ENCODE measurements around the gene KRTAP6-3. TPM values are rescaled to one million over a fixed set of nuclear protein-coding genes. Genes with fewer than 3 reads are reported as not detected.

Gene KRTAP6-3
- total RNA-seq, 1 experiment from 2014 or later: not detected

DNA sequence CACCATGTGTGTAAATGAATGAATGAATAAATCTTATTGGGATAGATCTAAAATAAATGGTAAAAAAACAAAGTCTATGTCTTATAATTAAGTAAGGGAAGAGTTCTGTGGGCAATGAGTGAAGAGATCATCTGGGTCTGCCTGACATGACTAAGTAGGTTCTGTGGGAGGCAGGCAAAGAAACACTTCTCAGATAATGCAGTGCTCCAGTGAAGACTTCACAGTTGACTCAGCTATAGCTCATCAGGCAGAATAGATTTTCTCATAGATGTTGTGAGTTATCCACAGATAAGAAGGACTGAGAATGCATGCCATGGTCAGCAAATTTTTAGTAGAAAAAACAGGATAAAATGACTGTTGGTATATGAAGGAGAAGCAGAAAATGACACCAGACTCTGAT lies 14.5 kb upstream of the KRTAP6-3 start:
- TF ChIP-seq TCF7L2 (IDR thresholded peaks at IDR 0.05; ENCODE audit: low read depth, low read length) (no peak), CTCF (IDR thresholded peaks at IDR 0.05) (no peak), POLR2AphosphoS5 (IDR thresholded peaks at IDR 0.05; ENCODE audit: low read depth, low read length) (no peak), SIN3A (IDR thresholded peaks at IDR 0.05; ENCODE audit: borderline replicate concordance, insufficient read depth, low read depth, low read length) (no peak)
- TF ChIP-seq, protein P1, sequence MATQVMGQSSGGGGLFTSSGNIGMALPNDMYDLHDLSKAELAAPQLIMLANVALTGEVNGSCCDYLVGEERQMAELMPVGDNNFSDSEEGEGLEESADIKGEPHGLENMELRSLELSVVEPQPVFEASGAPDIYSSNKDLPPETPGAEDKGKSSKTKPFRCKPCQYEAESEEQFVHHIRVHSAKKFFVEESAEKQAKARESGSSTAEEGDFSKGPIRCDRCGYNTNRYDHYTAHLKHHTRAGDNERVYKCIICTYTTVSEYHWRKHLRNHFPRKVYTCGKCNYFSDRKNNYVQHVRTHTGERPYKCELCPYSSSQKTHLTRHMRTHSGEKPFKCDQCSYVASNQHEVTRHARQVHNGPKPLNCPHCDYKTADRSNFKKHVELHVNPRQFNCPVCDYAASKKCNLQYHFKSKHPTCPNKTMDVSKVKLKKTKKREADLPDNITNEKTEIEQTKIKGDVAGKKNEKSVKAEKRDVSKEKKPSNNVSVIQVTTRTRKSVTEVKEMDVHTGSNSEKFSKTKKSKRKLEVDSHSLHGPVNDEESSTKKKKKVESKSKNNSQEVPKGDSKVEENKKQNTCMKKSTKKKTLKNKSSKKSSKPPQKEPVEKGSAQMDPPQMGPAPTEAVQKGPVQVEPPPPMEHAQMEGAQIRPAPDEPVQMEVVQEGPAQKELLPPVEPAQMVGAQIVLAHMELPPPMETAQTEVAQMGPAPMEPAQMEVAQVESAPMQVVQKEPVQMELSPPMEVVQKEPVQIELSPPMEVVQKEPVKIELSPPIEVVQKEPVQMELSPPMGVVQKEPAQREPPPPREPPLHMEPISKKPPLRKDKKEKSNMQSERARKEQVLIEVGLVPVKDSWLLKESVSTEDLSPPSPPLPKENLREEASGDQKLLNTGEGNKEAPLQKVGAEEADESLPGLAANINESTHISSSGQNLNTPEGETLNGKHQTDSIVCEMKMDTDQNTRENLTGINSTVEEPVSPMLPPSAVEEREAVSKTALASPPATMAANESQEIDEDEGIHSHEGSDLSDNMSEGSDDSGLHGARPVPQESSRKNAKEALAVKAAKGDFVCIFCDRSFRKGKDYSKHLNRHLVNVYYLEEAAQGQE (IDR thresholded peaks at IDR 0.05; ENCODE audit: insufficient read depth in 1 of 2, low read depth in 2 of 2, low read length in 1 of 2): no peak
- in situ Hi-C loops (cut with HindIII; ENCODE audit: low pct_unique_long_range_greater_than_20kb, low sequenced_read_pairs): no loop called here
- Histone ChIP-seq H3K4me1 (ENCODE audit: control insufficient read depth, insufficient read depth, low read length) (no peaks in the 10 kb centered on the region), H3K4me3 (ENCODE audit: low read depth in 2 of 2, low read length in 2 of 2) (no peak overlapping the region), H3K36me3 (ENCODE audit: control insufficient read depth, insufficient read depth, low read length) (no peaks in the 10 kb centered on the region), H3K9me3 (ENCODE audit: control insufficient read depth, insufficient read depth, low read depth, low read length) (no peaks in the 10 kb centered on the region), H3K27ac (ENCODE audit: low read length) (no peak overlapping the region), H3K27me3 (ENCODE audit: control insufficient read depth, insufficient read depth, low read length) (no peaks in the 10 kb centered on the region)
- POLR2A ChIA-PET: no interaction called here
- intact Hi-C loops (cut with micrococcal nuclease; ENCODE audit: unreplicated experiment): no loop called here
- ATAC-seq (no peak), DNase-seq (ENCODE audit: low read depth, low spot score) (no peak)
- no TSS peak for BruUV-seq (replicated peaks)
- CTCF ChIA-PET: no interaction called here

DNA sequence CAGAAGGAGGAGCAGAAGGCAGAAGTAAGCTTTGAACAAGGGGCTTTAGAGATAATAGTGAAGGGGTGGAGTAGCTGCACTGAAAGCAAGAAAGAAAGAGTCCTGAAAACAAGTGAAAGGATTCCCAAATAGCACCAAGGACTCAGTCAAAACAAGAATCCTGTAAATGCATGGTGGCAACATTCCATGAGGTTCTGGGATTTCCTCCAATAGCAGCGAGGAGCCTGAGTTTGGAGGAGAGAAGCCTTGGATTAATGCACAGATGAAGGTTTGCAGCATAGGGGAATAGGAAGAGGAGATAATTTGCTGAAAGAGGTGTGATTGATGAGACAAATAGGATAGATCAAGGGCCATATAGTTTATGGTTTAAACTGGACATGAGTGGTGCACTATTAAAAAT lies 12.9 kb upstream of the KRTAP6-3 start:
- DNase-seq (ENCODE audit: low read depth, low spot score) (no peak), ATAC-seq (no peak)
- no peaks in the 10 kb centered on the region for H3K36me3 ChIP-seq (ENCODE audit: control insufficient read depth, insufficient read depth, low read length)
- no TSS peak for BruUV-seq (replicated peaks)
- no peaks in the 10 kb centered on the region for H3K9me3 ChIP-seq (ENCODE audit: control insufficient read depth, insufficient read depth, low read depth, low read length)
- no peak overlapping the region for H3K27ac ChIP-seq (ENCODE audit: low read length)
- CTCF ChIA-PET: no interaction called here
- TF ChIP-seq SIN3A (IDR thresholded peaks at IDR 0.05; ENCODE audit: borderline replicate concordance, insufficient read depth, low read depth, low read length) (no peak), POLR2AphosphoS5 (IDR thresholded peaks at IDR 0.05; ENCODE audit: low read depth, low read length) (no peak), CTCF (IDR thresholded peaks at IDR 0.05) (no peak), TCF7L2 (IDR thresholded peaks at IDR 0.05; ENCODE audit: low read depth, low read length) (no peak)
- TF ChIP-seq, protein P1 (IDR thresholded peaks at IDR 0.05; ENCODE audit: insufficient read depth in 1 of 2, low read depth in 2 of 2, low read length in 1 of 2): no peak
- no peaks in the 10 kb centered on the region for H3K27me3 ChIP-seq (ENCODE audit: control insufficient read depth, insufficient read depth, low read length)
- intact Hi-C loops (cut with micrococcal nuclease; ENCODE audit: unreplicated experiment) (no loop called here), in situ Hi-C loops (cut with HindIII; ENCODE audit: low pct_unique_long_range_greater_than_20kb, low sequenced_read_pairs) (no loop called here)
- no peaks in the 10 kb centered on the region for H3K4me1 ChIP-seq (ENCODE audit: control insufficient read depth, insufficient read depth, low read length)
- no peak overlapping the region for H3K4me3 ChIP-seq (ENCODE audit: low read depth in 2 of 2, low read length in 2 of 2)
- POLR2A ChIA-PET: no interaction called here

Measured in Panc1 (cell line).